ENCODE data around the gene JPH4.

JPH4 gene

DNA sequence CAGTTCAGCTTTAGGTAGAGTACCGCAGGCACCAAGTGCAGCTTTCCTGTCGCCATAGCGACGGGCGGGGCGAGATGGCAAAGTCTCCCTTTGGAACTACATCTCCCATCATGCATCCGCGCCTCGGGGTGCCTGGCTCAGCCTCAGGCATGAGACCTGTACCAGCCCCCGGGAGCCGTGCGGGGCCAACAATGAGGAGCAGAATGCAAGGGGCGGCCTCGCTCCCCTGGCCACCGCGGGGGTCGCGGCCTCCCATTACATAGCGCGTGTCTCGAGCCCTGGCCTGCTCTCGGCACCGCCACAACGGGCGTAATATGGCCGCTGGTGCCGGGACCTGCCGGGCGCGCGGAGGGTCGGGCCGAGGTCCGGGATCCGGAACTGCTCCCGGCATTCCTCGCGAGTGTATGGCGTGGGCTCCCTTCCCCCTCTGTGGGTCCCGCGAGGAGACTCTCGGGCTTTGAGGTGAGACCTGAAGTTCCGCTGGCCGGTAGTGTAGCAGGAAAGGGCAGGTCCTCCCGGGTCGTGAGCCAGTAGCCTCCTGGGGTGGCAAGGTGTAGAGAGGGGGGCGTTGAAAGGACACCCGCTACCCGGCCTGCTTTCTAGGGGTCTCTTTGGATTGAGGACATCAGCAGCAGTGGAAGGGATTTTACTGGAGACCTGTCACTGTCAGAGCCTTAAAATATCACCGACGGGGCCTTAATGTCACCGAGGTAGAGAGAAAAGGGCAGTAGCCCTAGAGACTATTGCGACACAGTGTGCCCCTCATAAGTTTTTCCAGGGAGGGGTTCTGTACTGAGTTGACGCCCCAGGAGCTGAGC is 22.5 kb downstream of the JPH4 start, which contains the start of gene THTPA:
Gene THTPA, plus strand, starts transcription at position 390 of the 818 bp plus-strand sequence. CDS start 487 bp downstream, outside the sequence.
- Histone ChIP-seq H3K9me3 (no peaks in the 10 kb centered on the region), H3K36me3 (peaks cover 31% of the 10 kb centered on the region), H3K27me3 (no peaks in the 10 kb centered on the region), H3K4me1 (ENCODE audit: control insufficient read depth in 1 of 2, insufficient read depth in 1 of 2, low read depth in 1 of 2, low read length in 1 of 2) (peaks cover 9 to 18% of the 10 kb centered on the region in 2 experiments), H3K27ac (peak within 1 kb of the TSS; percentile 79), H3K4me3 (ENCODE audit: low read depth in 1 of 2, low read length in 1 of 2) (peak within 1 kb of the TSS; percentile 90 to 96)
- TF ChIP-seq, protein P1, sequence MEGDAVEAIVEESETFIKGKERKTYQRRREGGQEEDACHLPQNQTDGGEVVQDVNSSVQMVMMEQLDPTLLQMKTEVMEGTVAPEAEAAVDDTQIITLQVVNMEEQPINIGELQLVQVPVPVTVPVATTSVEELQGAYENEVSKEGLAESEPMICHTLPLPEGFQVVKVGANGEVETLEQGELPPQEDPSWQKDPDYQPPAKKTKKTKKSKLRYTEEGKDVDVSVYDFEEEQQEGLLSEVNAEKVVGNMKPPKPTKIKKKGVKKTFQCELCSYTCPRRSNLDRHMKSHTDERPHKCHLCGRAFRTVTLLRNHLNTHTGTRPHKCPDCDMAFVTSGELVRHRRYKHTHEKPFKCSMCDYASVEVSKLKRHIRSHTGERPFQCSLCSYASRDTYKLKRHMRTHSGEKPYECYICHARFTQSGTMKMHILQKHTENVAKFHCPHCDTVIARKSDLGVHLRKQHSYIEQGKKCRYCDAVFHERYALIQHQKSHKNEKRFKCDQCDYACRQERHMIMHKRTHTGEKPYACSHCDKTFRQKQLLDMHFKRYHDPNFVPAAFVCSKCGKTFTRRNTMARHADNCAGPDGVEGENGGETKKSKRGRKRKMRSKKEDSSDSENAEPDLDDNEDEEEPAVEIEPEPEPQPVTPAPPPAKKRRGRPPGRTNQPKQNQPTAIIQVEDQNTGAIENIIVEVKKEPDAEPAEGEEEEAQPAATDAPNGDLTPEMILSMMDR (IDR thresholded peaks at IDR 0.05): peak; percentile 24

DNA sequence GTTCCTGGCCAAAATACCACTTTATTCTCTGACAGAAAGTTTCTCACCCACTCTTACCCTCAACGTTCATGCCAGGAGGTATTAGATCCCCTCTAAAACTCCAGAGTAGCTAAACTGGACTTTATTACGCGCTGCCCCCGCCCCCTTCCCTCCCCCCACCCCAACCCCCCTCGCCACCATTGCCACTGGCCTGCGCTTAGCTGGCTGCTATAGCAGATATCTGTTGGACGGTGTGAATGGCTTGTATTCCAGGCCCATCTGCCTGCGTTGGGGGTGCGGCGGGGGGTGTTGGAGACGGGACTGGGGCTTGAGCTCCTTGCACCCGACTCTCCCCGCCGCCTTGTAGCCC is 23.1 kb downstream of the JPH4 start:
- peak overlapping the region; percentile 79 for H3K27ac ChIP-seq
- no peaks in the 10 kb centered on the region for H3K27me3 ChIP-seq
- no peaks in the 10 kb centered on the region for H3K9me3 ChIP-seq
- H3K4me3 ChIP-seq (ENCODE audit: low read depth in 1 of 2, low read length in 1 of 2): peak overlapping the region; percentile 90 to 96
- H3K4me1 ChIP-seq (ENCODE audit: control insufficient read depth in 1 of 2, insufficient read depth in 1 of 2, low read depth in 1 of 2, low read length in 1 of 2): peaks cover 14 to 24% of the 10 kb centered on the region in 2 experiments
- TF ChIP-seq, protein P1 (IDR thresholded peaks at IDR 0.05): no peak
- peaks cover 27% of the 10 kb centered on the region for H3K36me3 ChIP-seq

DNA sequence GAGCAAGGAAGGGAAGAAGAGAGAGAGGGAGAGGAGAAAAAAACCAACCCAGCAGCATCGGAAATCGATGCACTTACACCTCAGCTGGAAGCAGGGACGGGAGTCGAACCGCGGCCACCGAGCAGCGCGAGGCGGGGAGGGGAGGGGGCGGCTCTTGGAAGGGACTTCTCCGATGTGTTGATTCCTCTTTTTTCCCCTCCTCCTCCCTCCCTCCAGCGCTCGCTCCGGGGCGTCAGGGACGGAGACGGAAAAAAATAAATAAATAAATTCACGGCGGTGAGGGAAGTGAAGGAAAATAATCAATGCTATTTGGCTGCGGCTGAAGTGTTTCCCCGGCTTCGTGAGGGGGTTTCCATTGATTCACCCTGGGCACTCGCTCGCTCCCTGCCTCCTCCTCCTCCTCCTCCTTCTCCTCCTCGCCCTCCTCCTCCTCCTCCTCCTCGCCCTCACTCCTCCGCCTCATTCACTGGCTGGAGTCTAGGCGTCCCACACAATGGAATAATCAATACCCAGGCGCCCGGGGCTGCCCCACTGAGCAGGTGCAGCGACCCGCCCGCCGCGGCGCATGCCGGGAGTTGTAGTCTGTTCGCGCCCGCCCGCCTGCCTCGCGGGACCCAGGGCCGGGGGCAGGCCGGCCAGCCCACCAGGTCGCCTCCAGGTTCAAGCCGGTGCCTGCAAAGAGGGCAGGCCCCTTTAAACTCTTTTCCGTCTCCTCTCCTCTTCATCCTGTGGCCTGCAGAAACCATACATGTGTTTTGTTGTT is 27.1 kb downstream of the JPH4 start, which contains the start of gene ZFHX2:
Gene ZFHX2, minus strand, starts transcription at position 500 of the 763 bp plus-strand sequence. CDS start 16,440 bp downstream, outside the sequence.
- peak within 1 kb of the TSS; percentile 66 for H3K27ac ChIP-seq
- H3K4me3 ChIP-seq (ENCODE audit: low read depth in 1 of 2, low read length in 1 of 2): peak within 1 kb of the TSS; percentile 88 to 96
- TF ChIP-seq, protein P1 (IDR thresholded peaks at IDR 0.05): no peak

DNA sequence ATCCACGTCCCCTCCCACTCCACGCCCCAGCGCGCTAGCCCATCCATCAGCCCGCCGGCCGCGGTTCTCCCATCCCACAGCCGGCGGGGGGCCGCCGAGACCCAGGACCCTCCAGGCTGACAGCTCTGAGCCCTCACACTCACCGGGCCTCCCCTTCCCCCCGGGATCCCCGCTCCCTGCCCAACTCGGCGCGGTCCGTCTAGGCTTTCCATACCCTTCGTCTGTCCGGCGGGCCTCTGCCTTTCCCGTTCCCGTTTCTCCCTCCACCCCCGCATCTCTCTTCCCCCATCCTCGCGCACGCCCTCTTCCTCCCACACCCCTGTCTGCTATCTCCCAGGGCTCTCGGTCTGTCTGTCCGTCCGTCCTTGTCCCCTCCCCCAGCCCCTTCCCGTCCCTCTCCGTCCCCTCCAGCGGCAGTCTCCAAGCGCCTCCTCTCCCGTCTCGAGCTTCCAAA is 27.8 kb downstream of the JPH4 start:
- no peaks in the 10 kb centered on the region for H3K36me3 ChIP-seq
- peak overlapping the region; percentile 66 for H3K27ac ChIP-seq
- H3K4me3 ChIP-seq (ENCODE audit: low read depth in 1 of 2, low read length in 1 of 2): peak overlapping the region; percentile 88 to 96
- H3K27me3 ChIP-seq: no peaks in the 10 kb centered on the region
- H3K4me1 ChIP-seq (ENCODE audit: control insufficient read depth in 1 of 2, insufficient read depth in 1 of 2, low read depth in 1 of 2, low read length in 1 of 2): peaks cover 28% of the 10 kb centered on the region in 2 experiments
- no peaks in the 10 kb centered on the region for H3K9me3 ChIP-seq
- TF ChIP-seq, protein P1 (IDR thresholded peaks at IDR 0.05): no peak

More for the DNA sequence above, 27.1 kb downstream of the JPH4 start, which contains the start of gene ZFHX2:
- H3K36me3 ChIP-seq: no peaks in the 10 kb centered on the region
- H3K27me3 ChIP-seq: no peaks in the 10 kb centered on the region
- H3K9me3 ChIP-seq: no peaks in the 10 kb centered on the region
- H3K4me1 ChIP-seq (ENCODE audit: control insufficient read depth in 1 of 2, insufficient read depth in 1 of 2, low read depth in 1 of 2, low read length in 1 of 2): peaks cover 31 to 33% of the 10 kb centered on the region in 2 experiments

DNA sequence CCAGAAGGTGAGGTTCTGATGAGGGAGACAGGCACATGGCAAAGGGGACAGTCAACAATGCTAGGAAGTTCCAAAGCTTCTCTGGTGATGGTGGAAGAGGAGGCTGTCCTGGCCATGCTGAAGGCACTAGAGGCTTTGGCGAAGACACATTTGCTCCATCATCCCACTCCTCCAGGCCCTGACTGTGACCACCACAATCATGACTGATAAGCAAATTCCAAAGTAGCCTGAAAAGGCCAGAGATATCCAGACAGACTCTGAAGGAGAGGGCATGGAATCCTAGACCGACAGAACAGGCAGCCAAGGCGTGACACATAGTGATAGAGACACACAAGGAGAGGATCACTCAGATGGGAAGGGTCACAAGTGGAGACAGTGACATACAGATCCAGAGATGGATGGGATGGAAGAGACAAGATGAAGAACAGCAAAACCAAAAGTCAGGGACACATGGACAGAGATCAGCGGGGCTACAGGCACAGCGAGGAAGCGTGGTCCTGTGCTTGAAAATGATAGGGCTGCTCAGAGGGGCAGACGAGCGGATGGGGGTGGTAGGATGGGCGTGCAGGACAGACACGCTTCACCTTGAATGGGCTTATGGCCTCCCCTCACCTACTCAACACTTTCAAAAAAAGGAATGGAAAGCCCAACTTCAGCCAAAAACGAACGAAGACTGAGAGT is 28.3 kb downstream of the JPH4 start:
- peaks cover 23 to 34% of the 10 kb centered on the region in 2 experiments for H3K4me1 ChIP-seq (ENCODE audit: control insufficient read depth in 1 of 2, insufficient read depth in 1 of 2, low read depth in 1 of 2, low read length in 1 of 2)
- no peaks in the 10 kb centered on the region for H3K27me3 ChIP-seq
- H3K36me3 ChIP-seq: no peaks in the 10 kb centered on the region
- no peak overlapping the region for H3K27ac ChIP-seq
- peak overlapping the region; percentile 88 to 96 for H3K4me3 ChIP-seq (ENCODE audit: low read depth in 1 of 2, low read length in 1 of 2)
- H3K9me3 ChIP-seq: no peaks in the 10 kb centered on the region
- TF ChIP-seq, protein P1 (IDR thresholded peaks at IDR 0.05): no peak

Measured in neutrophil (primary cell).